Measurements from ENCODE around the gene CADM2. TPM values are rescaled to one million over a fixed set of nuclear protein-coding genes. Genes with fewer than 3 reads are reported as not detected.
"Not testable (repeated sequence)": the region's sequence is repeated elsewhere in the genome, so short reads cannot be mapped to it uniquely, and the experiment has no call there.

The CADM2 gene
- total RNA-seq, 2 experiments from 2014 or later = not detected

GRCh38 chr3:85632921-85633320 lies 674.1 kb downstream of the CADM2 start:
- H3K4me1 Mint-ChIP-seq = no peaks in the 10 kb centered on the region
- H3K36me3 Mint-ChIP-seq (ENCODE audit: low read depth) = no peaks in the 10 kb centered on the region
- no peaks in the 10 kb centered on the region for H3K27me3 Mint-ChIP-seq
- DNase-seq = no peak
- peaks cover 2% of the 10 kb centered on the region for H3K9me3 Mint-ChIP-seq
- POLR2A ChIA-PET = no interaction called here
- no peak overlapping the region for H3K27ac Mint-ChIP-seq
- no peak overlapping the region for H3K4me3 Mint-ChIP-seq
- CTCF ChIA-PET = no interaction called here

- DNase-seq = no peak
- Mint-ChIP-seq H3K27ac (no peak overlapping the region), H3K27me3 (no peaks in the 10 kb centered on the region), H3K36me3 (ENCODE audit: low read depth) (no peaks in the 10 kb centered on the region), H3K9me3 (no peaks in the 10 kb centered on the region), H3K4me3 (no peak overlapping the region), H3K4me1 (no peaks in the 10 kb centered on the region)
- ChIA-PET CTCF (no interaction called here), POLR2A (no interaction called here)
These were observed 693.6 kb downstream of the CADM2 start for GRCh38 chr3:85652360-85652759.

- no peak overlapping the region for H3K4me3 Mint-ChIP-seq
- no peaks in the 10 kb centered on the region for H3K4me1 Mint-ChIP-seq
- H3K36me3 Mint-ChIP-seq (ENCODE audit: low read depth) = no peaks in the 10 kb centered on the region
- no peak for DNase-seq
- POLR2A ChIA-PET = no interaction called here
- H3K27me3 Mint-ChIP-seq = no peaks in the 10 kb centered on the region
- H3K27ac Mint-ChIP-seq = no peak overlapping the region
- CTCF ChIA-PET = no interaction called here
- no peaks in the 10 kb centered on the region for H3K9me3 Mint-ChIP-seq
These were observed 701.7 kb downstream of the CADM2 start for GRCh38 chr3:85660451-85660850.

- H3K27ac Mint-ChIP-seq = no peak overlapping the region
- no peak overlapping the region for H3K4me3 Mint-ChIP-seq
- DNase-seq = no peak
- H3K27me3 Mint-ChIP-seq = no peaks in the 10 kb centered on the region
- H3K9me3 Mint-ChIP-seq = peaks cover 8% of the 10 kb centered on the region
- ChIA-PET POLR2A (no interaction called here), CTCF (no interaction called here)
- no peaks in the 10 kb centered on the region for H3K4me1 Mint-ChIP-seq
- no peaks in the 10 kb centered on the region for H3K36me3 Mint-ChIP-seq (ENCODE audit: low read depth)
These were observed 703.7 kb downstream of the CADM2 start for GRCh38 chr3:85662462-85662861.

- no peaks in the 10 kb centered on the region for H3K4me1 Mint-ChIP-seq
- H3K27me3 Mint-ChIP-seq = no peaks in the 10 kb centered on the region
- POLR2A ChIA-PET = no interaction called here
- H3K9me3 Mint-ChIP-seq = peaks cover 11% of the 10 kb centered on the region
- CTCF ChIA-PET = no interaction called here
- H3K4me3 Mint-ChIP-seq = no peak overlapping the region
- H3K36me3 Mint-ChIP-seq (ENCODE audit: low read depth) = no peaks in the 10 kb centered on the region
- DNase-seq = no peak
- H3K27ac Mint-ChIP-seq = no peak overlapping the region
These were observed 709.0 kb downstream of the CADM2 start for GRCh38 chr3:85667744-85668143.

- POLR2A ChIA-PET = no interaction called here
- Mint-ChIP-seq H3K27ac (no peak overlapping the region), H3K4me1 (no peaks in the 10 kb centered on the region), H3K4me3 (no peak overlapping the region), H3K36me3 (ENCODE audit: low read depth) (no peaks in the 10 kb centered on the region), H3K9me3 (peaks cover 10% of the 10 kb centered on the region), H3K27me3 (no peaks in the 10 kb centered on the region)
- DNase-seq = no peak
- CTCF ChIA-PET = no interaction called here
These were observed 711.9 kb downstream of the CADM2 start for GRCh38 chr3:85670634-85671205.

- Mint-ChIP-seq H3K4me1 (no peaks in the 10 kb centered on the region), H3K27ac (no peak overlapping the region), H3K27me3 (no peaks in the 10 kb centered on the region), H3K9me3 (peaks cover 4% of the 10 kb centered on the region), H3K4me3 (no peak overlapping the region), H3K36me3 (ENCODE audit: low read depth) (no peaks in the 10 kb centered on the region)
- ChIA-PET CTCF (no interaction called here), POLR2A (no interaction called here)
- DNase-seq = no peak
These were observed 714.0 kb downstream of the CADM2 start for GRCh38 chr3:85672761-85673160.

GRCh38 chr3:85678713-85679112 lies 719.9 kb downstream of the CADM2 start:
- H3K27ac Mint-ChIP-seq = no peak overlapping the region
- POLR2A ChIA-PET = no interaction called here
- H3K9me3 Mint-ChIP-seq = peaks cover 4% of the 10 kb centered on the region
- CTCF ChIA-PET = no interaction called here
- no peaks in the 10 kb centered on the region for H3K4me1 Mint-ChIP-seq
- no peaks in the 10 kb centered on the region for H3K27me3 Mint-ChIP-seq
- no peak overlapping the region for H3K4me3 Mint-ChIP-seq
- H3K36me3 Mint-ChIP-seq (ENCODE audit: low read depth) = no peaks in the 10 kb centered on the region
- no peak for DNase-seq

GRCh38 chr3:85681906-85682305 lies 723.1 kb downstream of the CADM2 start:
- ChIA-PET POLR2A (no interaction called here), CTCF (no interaction called here)
- no peaks in the 10 kb centered on the region for H3K4me1 Mint-ChIP-seq
- no peak overlapping the region for H3K27ac Mint-ChIP-seq
- DNase-seq = no peak
- peaks cover 9% of the 10 kb centered on the region for H3K9me3 Mint-ChIP-seq
- no peak overlapping the region for H3K4me3 Mint-ChIP-seq
- H3K36me3 Mint-ChIP-seq (ENCODE audit: low read depth) = no peaks in the 10 kb centered on the region
- no peaks in the 10 kb centered on the region for H3K27me3 Mint-ChIP-seq

GRCh38 chr3:85691196-85691595 lies 732.4 kb downstream of the CADM2 start:
- H3K4me3 Mint-ChIP-seq = no peak overlapping the region
- CTCF ChIA-PET = no interaction called here
- H3K27me3 Mint-ChIP-seq = no peaks in the 10 kb centered on the region
- no peaks in the 10 kb centered on the region for H3K4me1 Mint-ChIP-seq
- H3K9me3 Mint-ChIP-seq = peaks cover 7% of the 10 kb centered on the region
- POLR2A ChIA-PET = no interaction called here
- DNase-seq = no peak
- H3K27ac Mint-ChIP-seq = no peak overlapping the region
- no peaks in the 10 kb centered on the region for H3K36me3 Mint-ChIP-seq (ENCODE audit: low read depth)

GRCh38 chr3:85697156-85697555 lies 738.4 kb downstream of the CADM2 start:
- DNase-seq = no peak
- ChIA-PET CTCF (no interaction called here), POLR2A (no interaction called here)
- Mint-ChIP-seq H3K36me3 (ENCODE audit: low read depth) (no peaks in the 10 kb centered on the region), H3K27me3 (no peaks in the 10 kb centered on the region), H3K4me3 (no peak overlapping the region), H3K9me3 (peaks cover 16% of the 10 kb centered on the region), H3K27ac (no peak overlapping the region), H3K4me1 (no peaks in the 10 kb centered on the region)

GRCh38 chr3:85706130-85706529 lies 747.3 kb downstream of the CADM2 start:
- ChIA-PET CTCF (no interaction called here), POLR2A (no interaction called here)
- Mint-ChIP-seq H3K4me3 (no peak overlapping the region), H3K4me1 (no peaks in the 10 kb centered on the region), H3K36me3 (ENCODE audit: low read depth) (no peaks in the 10 kb centered on the region), H3K27ac (no peak overlapping the region), H3K9me3 (no peaks in the 10 kb centered on the region), H3K27me3 (no peaks in the 10 kb centered on the region)
- no peak for DNase-seq

- H3K4me1 Mint-ChIP-seq; CTCF ChIA-PET; H3K9me3 Mint-ChIP-seq; DNase-seq; POLR2A ChIA-PET; H3K27ac Mint-ChIP-seq; H3K27me3 Mint-ChIP-seq; H3K36me3 Mint-ChIP-seq (ENCODE audit: low read depth); H3K4me3 Mint-ChIP-seq: not testable (repeated sequence)
These were observed 749.5 kb downstream of the CADM2 start for GRCh38 chr3:85708325-85708724.

- H3K4me1 Mint-ChIP-seq = no peaks in the 10 kb centered on the region
- H3K36me3 Mint-ChIP-seq (ENCODE audit: low read depth) = no peaks in the 10 kb centered on the region
- peaks cover 5% of the 10 kb centered on the region for H3K9me3 Mint-ChIP-seq
- H3K4me3 Mint-ChIP-seq = no peak overlapping the region
- no peak for DNase-seq
- ChIA-PET POLR2A (no interaction called here), CTCF (no interaction called here)
- H3K27me3 Mint-ChIP-seq = no peaks in the 10 kb centered on the region
- no peak overlapping the region for H3K27ac Mint-ChIP-seq
These were observed 750.6 kb downstream of the CADM2 start for GRCh38 chr3:85709346-85709892.

- Mint-ChIP-seq H3K9me3 (peaks cover 7% of the 10 kb centered on the region), H3K4me3 (no peak overlapping the region), H3K27me3 (no peaks in the 10 kb centered on the region), H3K36me3 (ENCODE audit: low read depth) (no peaks in the 10 kb centered on the region), H3K27ac (no peak overlapping the region), H3K4me1 (no peaks in the 10 kb centered on the region)
- no peak for DNase-seq
- POLR2A ChIA-PET = no interaction called here
- CTCF ChIA-PET = no interaction called here
These were observed 751.7 kb downstream of the CADM2 start for GRCh38 chr3:85710490-85710889.

All from activated CD4-positive, alpha-beta memory T cell treated with anti-CD3 and anti-CD28 coated beads, Interleukin-2, amount 10 ng/mL, durations not matched to agents 7 days and 5 days (primary cell).